Measurements from ENCODE around the gene C6orf132.

Gene C6orf132

DNA sequence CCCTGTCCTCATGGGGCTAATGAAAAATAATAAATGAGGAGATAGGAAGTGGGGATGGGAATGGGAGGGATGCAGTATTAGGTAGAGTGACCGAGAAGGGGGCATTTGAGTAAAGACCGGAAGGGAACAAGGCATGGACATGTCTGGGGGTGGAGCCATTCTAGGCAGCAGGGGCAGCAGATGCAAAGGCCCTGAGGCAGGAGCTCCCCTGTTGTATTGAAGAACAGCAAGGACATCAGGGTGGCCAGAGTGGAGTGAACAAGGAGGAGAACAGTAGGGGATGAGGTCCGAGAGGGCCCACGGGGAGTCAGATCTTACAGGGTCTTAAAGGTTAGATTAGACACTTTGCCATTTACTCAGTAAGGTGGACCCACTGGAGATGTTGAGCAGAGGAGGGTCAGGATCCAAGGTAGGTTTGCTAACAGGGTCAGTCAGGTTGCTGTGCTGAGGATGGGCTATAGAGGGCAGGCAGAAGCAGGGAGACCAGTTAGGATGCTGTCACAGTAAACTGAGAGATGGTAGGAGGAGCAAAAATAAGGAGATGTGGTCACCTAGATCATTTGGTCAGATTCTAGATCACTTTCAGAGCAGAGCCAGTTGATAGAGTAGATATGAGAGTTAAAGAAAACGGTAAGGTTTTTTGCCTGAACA, 73.4 kb downstream of the C6orf132 start:
- no peak for DNase-seq

DNA sequence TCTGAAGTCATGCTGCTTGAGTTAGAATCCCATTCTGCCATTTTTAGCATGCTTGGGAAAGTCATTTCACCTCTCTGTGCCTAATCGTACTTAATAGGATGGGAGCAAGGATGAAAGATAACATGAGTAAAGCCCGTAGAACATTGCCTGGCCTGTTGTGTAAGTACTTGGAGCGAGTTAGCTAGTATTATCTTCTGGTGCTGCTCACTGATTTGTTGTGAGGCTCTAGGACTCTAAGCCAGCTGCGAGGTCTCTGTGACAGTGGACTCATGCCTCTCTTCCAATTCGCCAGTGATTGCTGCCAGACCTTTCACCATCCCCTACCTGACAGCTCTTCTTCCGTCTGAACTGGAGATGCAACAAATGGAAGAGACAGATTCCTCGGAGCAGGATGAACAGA, 74.2 kb downstream of the C6orf132 start:
- DNase-seq = no peak

DNA sequence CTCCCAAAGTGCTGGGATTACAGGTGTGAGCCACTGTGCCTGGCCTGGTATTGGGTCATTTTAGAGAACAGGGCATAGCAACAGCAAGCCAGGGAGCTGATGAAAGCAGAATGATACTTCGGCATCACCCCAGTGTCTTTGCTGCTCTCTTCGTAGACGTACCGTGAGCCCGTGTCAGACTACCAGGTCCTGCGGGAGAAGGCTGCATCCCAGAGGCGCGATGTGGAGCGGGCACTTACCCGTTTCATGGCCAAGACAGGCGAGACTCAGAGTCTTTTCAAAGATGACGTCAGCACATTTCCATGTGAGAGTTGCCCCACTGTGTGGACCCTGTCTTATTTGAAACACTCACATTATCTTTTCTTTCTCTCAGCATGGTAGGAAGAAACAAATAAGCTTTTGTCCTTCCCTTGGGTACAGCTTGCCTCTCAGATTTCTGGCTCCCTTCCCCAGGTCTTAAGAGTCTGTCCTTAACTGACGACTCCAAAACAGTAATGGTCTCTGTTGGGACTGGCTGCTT, 76.2 kb downstream of the C6orf132 start:
- DNase-seq = no peak

DNA sequence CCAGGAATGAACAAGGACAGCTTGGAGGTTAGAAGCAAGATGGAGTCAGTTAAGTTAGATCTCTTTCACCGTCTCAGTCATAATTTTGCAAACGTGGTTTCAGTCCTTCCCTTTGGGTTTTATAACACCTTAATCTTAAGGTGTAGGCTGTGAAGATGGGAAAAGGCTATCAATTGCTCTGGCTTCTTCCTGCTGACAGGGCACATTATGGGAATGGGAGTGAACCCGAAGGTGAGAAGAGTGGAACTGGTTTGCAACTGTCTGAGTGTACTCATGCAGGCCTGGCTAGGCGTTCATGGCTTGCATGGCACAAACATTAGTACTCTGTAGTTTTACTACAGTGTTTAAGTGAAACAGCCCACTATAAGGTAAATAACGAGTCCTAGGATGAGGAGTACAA, 82.7 kb downstream of the C6orf132 start:
- no peak for DNase-seq

DNA sequence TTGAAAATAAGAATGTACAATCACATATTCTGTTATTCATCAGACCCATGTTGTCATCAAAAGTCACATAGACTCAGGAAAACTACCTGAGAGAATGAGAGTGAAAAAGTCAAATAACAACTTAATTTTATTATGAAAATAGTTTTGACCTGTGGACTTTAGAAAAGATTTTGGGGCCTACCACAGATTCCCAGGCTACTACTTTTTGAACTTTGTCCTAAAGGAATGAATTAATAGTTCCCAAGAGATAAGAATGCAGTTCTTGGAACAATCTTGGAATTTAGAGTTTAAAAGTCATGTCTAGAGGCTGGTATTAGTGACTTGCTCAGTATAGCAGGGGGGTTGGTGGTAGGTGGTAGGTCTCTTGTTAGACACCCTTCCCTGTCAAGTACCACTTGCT, 88.8 kb downstream of the C6orf132 start:
- DNase-seq = no peak

DNA sequence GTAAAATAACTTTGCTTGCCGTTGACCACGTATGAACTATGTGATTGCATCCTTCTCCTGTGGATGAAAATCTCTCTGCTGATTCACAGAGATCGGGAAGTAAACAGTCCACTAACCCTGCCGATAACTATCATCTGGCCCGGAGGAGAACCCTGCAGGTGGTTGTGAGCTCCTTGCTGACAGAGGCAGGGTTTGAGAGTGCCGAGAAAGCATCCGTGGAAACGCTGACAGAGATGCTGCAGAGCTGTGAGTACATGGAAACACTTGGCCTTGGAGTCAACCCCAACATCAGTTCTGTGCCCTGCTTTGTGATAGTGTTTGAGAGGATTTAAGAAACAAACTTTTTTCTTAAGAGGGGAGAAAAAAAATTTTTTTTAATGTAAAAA, 91.2 kb downstream of the C6orf132 start:
- no peak for DNase-seq

Measured in NCI-H510A treated with DMSO at 0.1 percent for 48 hours (cell line).